Spinal cord (tissue), 10 donors: Measurements from ENCODE around the gene OBSCN. TPM values are rescaled to one million over a fixed set of nuclear protein-coding genes. Genes with fewer than 3 reads are reported as not detected.
A peak's percentile ranks its signal among the peaks of the same experiment; 100 is the strongest.

Experiments
- DNase-seq, 6 donors: peaks; one replicate each; pipeline versions ENCODE4 v3.0.0 to v3.0.0-alpha.2; 2013 to 2015; ENCODE audit warnings: low spot score in 6 of 6, low read depth in 4 of 6
- H3K27ac ChIP-seq: one replicate; pipeline ENCODE4 v1.5.1; 2013; ENCODE audit warnings: low read depth, low read length, control low read depth
- H3K27me3 ChIP-seq: one replicate; pipeline ENCODE4 v1.6.1; 2013; ENCODE audit warnings: low read length; ENCODE audit not compliant: control insufficient read depth, insufficient read depth
- H3K36me3 ChIP-seq: one replicate; pipeline ENCODE4 v1.6.1; 2013; ENCODE audit warnings: low read length; ENCODE audit not compliant: control insufficient read depth, insufficient read depth
- H3K4me1 ChIP-seq: one replicate; pipeline ENCODE4 v1.6.1; 2013; ENCODE audit warnings: low read length; ENCODE audit not compliant: control insufficient read depth, insufficient read depth
- H3K4me3 ChIP-seq: one replicate; pipeline ENCODE4 v1.5.1; 2013; ENCODE audit warnings: low read depth, low read length, control low read depth
- H3K9me3 ChIP-seq: one replicate; pipeline ENCODE4 v1.6.1; 2013; ENCODE audit warnings: low read length; ENCODE audit not compliant: control insufficient read depth, insufficient read depth
- whole genome bisulfite sequencing: methylation state at CpG from one replicate; pipeline ENCODE4 v1.1.5; 2013; ENCODE audit warnings: missing lambda C conversion rate; ENCODE audit not compliant: insufficient coverage; 5-methylcytosine and 5-hydroxymethylcytosine counted together
- polyA plus RNA-seq, 2 donors: library from polyadenylated mRNA; unstranded; fragments of 120-200 nt; gene quantifications; one replicate each; pipeline ENCODE4 v1.2.1, GENCODE V29; 2013; ENCODE audit not compliant: insufficient read length in 2 of 2
- total RNA-seq, 2 donors: library from RNA; depleted of rRNA in 1 of 2; stranded (reverse); fragments of 120-200 nt in 1 of 2; fragments of >200 nt in 1 of 2; gene quantifications; one replicate each; pipeline versions ENCODE4 v1.2.3 to v1.2.4, GENCODE V29; 2013 to 2014
- donor health status: healthy.

OBSCN gene
- total and polyA plus RNA-seq, 4 donors, result 13.5 to 27.2 (median 22.0) TPM

- Histone ChIP-seq H3K4me3 (no peak overlapping the region), H3K9me3 (no peaks in the 10 kb centered on the region), H3K36me3 (peaks cover 31% of the 10 kb centered on the region), H3K27me3 (peaks cover 9% of the 10 kb centered on the region), H3K27ac (no peak overlapping the region), H3K4me1 (peaks cover 34% of the 10 kb centered on the region)
- no peak for DNase-seq
- 88% methylated on average over 8 of the region's 9 CpGs for WGBS
Measured at GRCh38 chr1:228411548-228412430, 203.9 kb downstream of the OBSCN start.

GRCh38 chr1:228413241-228414010 is 205.6 kb downstream of the OBSCN start:
- no peak for DNase-seq
- H3K4me1 ChIP-seq, result peaks cover 26% of the 10 kb centered on the region
- 86% methylated on average over 10 of the region's 10 CpGs for WGBS
- H3K9me3 ChIP-seq, result no peaks in the 10 kb centered on the region
- H3K27me3 ChIP-seq, result peaks cover 25% of the 10 kb centered on the region
- peaks cover 28% of the 10 kb centered on the region for H3K36me3 ChIP-seq
- no peak overlapping the region for H3K4me3 ChIP-seq
- H3K27ac ChIP-seq, result no peak overlapping the region

GRCh38 chr1:228414511-228415211 is 206.8 kb downstream of the OBSCN start:
- no peaks in the 10 kb centered on the region for H3K9me3 ChIP-seq
- H3K4me3 ChIP-seq, result no peak overlapping the region
- peaks cover 25% of the 10 kb centered on the region for H3K4me1 ChIP-seq
- no peak for DNase-seq
- WGBS, result 80% methylated on average over 25 of the region's 25 CpGs
- no peak overlapping the region for H3K27ac ChIP-seq
- peaks cover 21% of the 10 kb centered on the region for H3K36me3 ChIP-seq
- H3K27me3 ChIP-seq, result peaks cover 27% of the 10 kb centered on the region

- Histone ChIP-seq H3K4me1 (peaks cover 25% of the 10 kb centered on the region), H3K36me3 (peaks cover 17% of the 10 kb centered on the region), H3K27ac (no peak overlapping the region), H3K9me3 (no peaks in the 10 kb centered on the region), H3K27me3 (peaks cover 27% of the 10 kb centered on the region), H3K4me3 (no peak overlapping the region)
- no peak for DNase-seq
- 51% methylated on average over 6 of the region's 7 CpGs for WGBS
Measured at GRCh38 chr1:228415221-228415620, 207.4 kb downstream of the OBSCN start.

GRCh38 chr1:228415853-228416216 is 208.0 kb downstream of the OBSCN start:
- peak overlapping the region; percentile 46 for H3K4me3 ChIP-seq
- peaks cover 27% of the 10 kb centered on the region for H3K27me3 ChIP-seq
- peaks cover 11% of the 10 kb centered on the region for H3K36me3 ChIP-seq
- H3K27ac ChIP-seq, result no peak overlapping the region
- peaks cover 25% of the 10 kb centered on the region for H3K4me1 ChIP-seq
- DNase-seq, result peak in 2 of 6 donors; percentile 43 to 60
- no peaks in the 10 kb centered on the region for H3K9me3 ChIP-seq
- WGBS, result 18% methylated on average over 23 of the region's 23 CpGs

GRCh38 chr1:228416217-228416933 is 208.5 kb downstream of the OBSCN start, which contains the start of gene TRIM17:
TSS of gene TRIM17 (minus strand) at chr1:228416861. CDS start at chr1:228415072, 1,789 bp downstream.
- Histone ChIP-seq H3K27me3 (peaks cover 27% of the 10 kb centered on the region), H3K36me3 (peaks cover 5% of the 10 kb centered on the region), H3K9me3 (no peaks in the 10 kb centered on the region), H3K27ac (no peak within 1 kb of the TSS), H3K4me1 (peaks cover 25% of the 10 kb centered on the region), H3K4me3 (peak within 1 kb of the TSS; percentile 46)
- under 1% methylated on average over 56 of the region's 59 CpGs for WGBS
- peak in 2 of 6 donors; percentile 51 for DNase-seq

GRCh38 chr1:228417061-228417460 is 209.2 kb downstream of the OBSCN start:
- Histone ChIP-seq H3K27ac (no peak overlapping the region), H3K27me3 (peaks cover 27% of the 10 kb centered on the region)
- WGBS, result 33% methylated on average over 12 of the region's 12 CpGs

GRCh38 chr1:228417483-228418203 is 209.8 kb downstream of the OBSCN start:
- no peak for DNase-seq
- Histone ChIP-seq H3K9me3 (no peaks in the 10 kb centered on the region), H3K27me3 (peaks cover 27% of the 10 kb centered on the region), H3K4me1 (peaks cover 25% of the 10 kb centered on the region), H3K27ac (no peak overlapping the region), H3K4me3 (no peak overlapping the region), H3K36me3 (peaks cover 5% of the 10 kb centered on the region)
- WGBS, result 94% methylated on average over 5 of the region's 7 CpGs

More at GRCh38 chr1:228417061-228417460, 209.2 kb downstream of the OBSCN start:
- Histone ChIP-seq H3K9me3 (no peaks in the 10 kb centered on the region), H3K36me3 (peaks cover 5% of the 10 kb centered on the region), H3K4me1 (peaks cover 25% of the 10 kb centered on the region), H3K4me3 (no peak overlapping the region)
- DNase-seq, result no peak
